NCI-H2227 (cell line): Measurements from ENCODE around the gene DNAH11.

Experiments used
- DNase-seq: peaks from one replicate; lab custom pipeline; 2025; ENCODE audit not compliant: unreplicated experiment; lab: John Stamatoyannopoulos, UW

DNAH11 gene

GRCh38 chr7:21550076-21550475, 7.2 kb downstream of the DNAH11 start:
- no peak for DNase-seq

- DNase-seq, result no peak
Observed at GRCh38 chr7:21550821-21551531, 8.1 kb downstream of the DNAH11 start.

GRCh38 chr7:21562385-21562784, 19.5 kb downstream of the DNAH11 start:
- no peak for DNase-seq

GRCh38 chr7:21565614-21566013, 22.8 kb downstream of the DNAH11 start:
- DNase-seq, result no peak

GRCh38 chr7:21566094-21566493, 23.3 kb downstream of the DNAH11 start:
- DNase-seq, result no peak

- peak; percentile 9 for DNase-seq
Observed at GRCh38 chr7:21568762-21569161, 25.9 kb downstream of the DNAH11 start.

- DNase-seq, result no peak
Observed at GRCh38 chr7:21572331-21573313, 29.8 kb downstream of the DNAH11 start.

- DNase-seq, result no peak
Observed at GRCh38 chr7:21579341-21580072, 36.7 kb downstream of the DNAH11 start.

GRCh38 chr7:21580073-21580521, 37.3 kb downstream of the DNAH11 start:
- DNase-seq, result no peak

- DNase-seq, result no peak
Observed at GRCh38 chr7:21585070-21585724, 42.4 kb downstream of the DNAH11 start.

GRCh38 chr7:21587139-21587784, 44.4 kb downstream of the DNAH11 start:
- DNase-seq, result no peak

- DNase-seq, result no peak
Observed at GRCh38 chr7:21596801-21597200, 54.0 kb downstream of the DNAH11 start.

GRCh38 chr7:21603462-21603861, 60.6 kb downstream of the DNAH11 start:
- no peak for DNase-seq

GRCh38 chr7:21603972-21604749, 61.3 kb downstream of the DNAH11 start:
- no peak for DNase-seq

- no peak for DNase-seq
Observed at GRCh38 chr7:21605008-21605585, 62.3 kb downstream of the DNAH11 start.

GRCh38 chr7:21608465-21608864, 65.6 kb downstream of the DNAH11 start:
- DNase-seq, result no peak

- DNase-seq, result no peak
Observed at GRCh38 chr7:21611129-21611528, 68.3 kb downstream of the DNAH11 start.

GRCh38 chr7:21616091-21616490, 73.3 kb downstream of the DNAH11 start:
- no peak for DNase-seq

GRCh38 chr7:21616796-21617436, 74.1 kb downstream of the DNAH11 start:
- no peak for DNase-seq
